K562 (cell line): Measurements from ENCODE around the gene HMG20B. TPM values are rescaled to one million over a fixed set of nuclear protein-coding genes. Genes with fewer than 3 reads are reported as not detected.

Experiments
- MAFG ChIP-seq: fragments of 450-650 bp; conservative IDR thresholded peaks from 2 replicates; pipeline ENCODE4 v1.6.1; 2016; ENCODE audit warnings: missing genetic modification characterization, missing compliant biosample characterization
- MLLT1 ChIP-seq, 2 experiments: fragments of 450-650 bp; IDR thresholded peaks; 2 replicates each; pipeline ENCODE4 v1.6.1; 2016
- MYNN ChIP-seq, 2 experiments: sonication (generic); formaldehyde crosslinking in 1 of 2; IDR thresholded peaks; 2 replicates each; pipeline versions ENCODE4 v1.5.0 to v1.6.1; 2016 to 2020; ENCODE audit warnings: antibody characterized with exemption in 1 of 2, missing genetic modification reagents in 1 of 2
- NR2F6 ChIP-seq: fragments of 450-650 bp; formaldehyde crosslinking; IDR thresholded peaks from 2 replicates; pipeline ENCODE4 v1.4.0; 2020; ENCODE audit warnings: mild to moderate bottlenecking
- SMAD2 ChIP-seq: fragments of 150-350 bp; IDR thresholded peaks from 2 replicates; pipeline ENCODE4 v1.6.1; 2014; ENCODE audit warnings: low read depth, mild to moderate bottlenecking, low read length
- STAT6 ChIP-seq: sonication (generic); formaldehyde crosslinking; IDR thresholded peaks from 2 replicates; pipeline ENCODE4 v1.8.1; 2023; ENCODE audit warnings: mild to moderate bottlenecking, missing genetic modification reagents
- ZC3H4 ChIP-seq: sonication (generic); formaldehyde crosslinking; IDR thresholded peaks from 2 replicates; pipeline ENCODE4 v1.9.0; 2021; ENCODE audit warnings: missing genetic modification reagents, borderline replicate concordance
- ZEB2 ChIP-seq: fragments of 450-650 bp; IDR thresholded peaks from 2 replicates; pipeline ENCODE4 v1.6.1; 2016
- ZNF23 ChIP-seq: fragments of 250-450 bp; sonication (Bioruptor Pico); IDR thresholded peaks from 2 replicates; pipeline ENCODE4 v1.4.0; 2020; ENCODE audit warnings: mild to moderate bottlenecking
- ZNF347 ChIP-seq: fragments of 450-650 bp; formaldehyde crosslinking; IDR thresholded peaks from 2 replicates; pipeline ENCODE4 v1.4.0; 2020; ENCODE audit warnings: low read depth, mild to moderate bottlenecking, moderate library complexity
- polyA plus RNA-seq, 8 experiments: library from polyadenylated mRNA; depleted of rRNA in 4 of 8; stranded (reverse) in 5 of 8; unstranded in 3 of 8; fragments of >200 nt; fragmentation: Nextera tagmentation in 2 of 8; fragmentation: Illumina TruSeq in 1 of 8; extraction: Ambion mirVana in 2 of 8; extraction: Trizol in 1 of 8; gene quantifications; 2 replicates each; pipeline versions ENCODE4 v1.2.1 to v1.2.3, GENCODE V29; 2011 to 2014; ENCODE audit warnings: inconsistent platforms in 1 of 8, missing spikeins in 1 of 8
- total RNA-seq, 7 experiments: library from RNA; depleted of rRNA in 6 of 7; stranded (reverse); fragments of >200 nt in 6 of 7; fragmentation: Illumina TruSeq in 2 of 7; extraction: Trizol in 2 of 7; gene quantifications; 2 replicates each; pipeline versions ENCODE4 v1.2.1 to v1.2.3, GENCODE V29; 2011 to 2021; ENCODE audit warnings: low replicate concordance in 1 of 7
- TF ChIP-seq, protein P1 (sequence below): fragments of 200-600 bp; sonication (generic); IDR thresholded peaks from one replicate; pipeline ENCODE4 v1.6.1; 2012; ENCODE audit warnings: mild to moderate bottlenecking, low read depth, low read length, inconsistent platforms

HMG20B gene
- total and polyA plus RNA-seq, 9 of the 15 experiments (the other 6 are each of a cell fraction or from before 2014, with no cell fraction given): 0.35 to 172 (median 38.6) TPM

GRCh38 chr19:3612901-3613741 is 40.4 kb downstream of the HMG20B start (continued):
- TF ChIP-seq, protein P1, sequence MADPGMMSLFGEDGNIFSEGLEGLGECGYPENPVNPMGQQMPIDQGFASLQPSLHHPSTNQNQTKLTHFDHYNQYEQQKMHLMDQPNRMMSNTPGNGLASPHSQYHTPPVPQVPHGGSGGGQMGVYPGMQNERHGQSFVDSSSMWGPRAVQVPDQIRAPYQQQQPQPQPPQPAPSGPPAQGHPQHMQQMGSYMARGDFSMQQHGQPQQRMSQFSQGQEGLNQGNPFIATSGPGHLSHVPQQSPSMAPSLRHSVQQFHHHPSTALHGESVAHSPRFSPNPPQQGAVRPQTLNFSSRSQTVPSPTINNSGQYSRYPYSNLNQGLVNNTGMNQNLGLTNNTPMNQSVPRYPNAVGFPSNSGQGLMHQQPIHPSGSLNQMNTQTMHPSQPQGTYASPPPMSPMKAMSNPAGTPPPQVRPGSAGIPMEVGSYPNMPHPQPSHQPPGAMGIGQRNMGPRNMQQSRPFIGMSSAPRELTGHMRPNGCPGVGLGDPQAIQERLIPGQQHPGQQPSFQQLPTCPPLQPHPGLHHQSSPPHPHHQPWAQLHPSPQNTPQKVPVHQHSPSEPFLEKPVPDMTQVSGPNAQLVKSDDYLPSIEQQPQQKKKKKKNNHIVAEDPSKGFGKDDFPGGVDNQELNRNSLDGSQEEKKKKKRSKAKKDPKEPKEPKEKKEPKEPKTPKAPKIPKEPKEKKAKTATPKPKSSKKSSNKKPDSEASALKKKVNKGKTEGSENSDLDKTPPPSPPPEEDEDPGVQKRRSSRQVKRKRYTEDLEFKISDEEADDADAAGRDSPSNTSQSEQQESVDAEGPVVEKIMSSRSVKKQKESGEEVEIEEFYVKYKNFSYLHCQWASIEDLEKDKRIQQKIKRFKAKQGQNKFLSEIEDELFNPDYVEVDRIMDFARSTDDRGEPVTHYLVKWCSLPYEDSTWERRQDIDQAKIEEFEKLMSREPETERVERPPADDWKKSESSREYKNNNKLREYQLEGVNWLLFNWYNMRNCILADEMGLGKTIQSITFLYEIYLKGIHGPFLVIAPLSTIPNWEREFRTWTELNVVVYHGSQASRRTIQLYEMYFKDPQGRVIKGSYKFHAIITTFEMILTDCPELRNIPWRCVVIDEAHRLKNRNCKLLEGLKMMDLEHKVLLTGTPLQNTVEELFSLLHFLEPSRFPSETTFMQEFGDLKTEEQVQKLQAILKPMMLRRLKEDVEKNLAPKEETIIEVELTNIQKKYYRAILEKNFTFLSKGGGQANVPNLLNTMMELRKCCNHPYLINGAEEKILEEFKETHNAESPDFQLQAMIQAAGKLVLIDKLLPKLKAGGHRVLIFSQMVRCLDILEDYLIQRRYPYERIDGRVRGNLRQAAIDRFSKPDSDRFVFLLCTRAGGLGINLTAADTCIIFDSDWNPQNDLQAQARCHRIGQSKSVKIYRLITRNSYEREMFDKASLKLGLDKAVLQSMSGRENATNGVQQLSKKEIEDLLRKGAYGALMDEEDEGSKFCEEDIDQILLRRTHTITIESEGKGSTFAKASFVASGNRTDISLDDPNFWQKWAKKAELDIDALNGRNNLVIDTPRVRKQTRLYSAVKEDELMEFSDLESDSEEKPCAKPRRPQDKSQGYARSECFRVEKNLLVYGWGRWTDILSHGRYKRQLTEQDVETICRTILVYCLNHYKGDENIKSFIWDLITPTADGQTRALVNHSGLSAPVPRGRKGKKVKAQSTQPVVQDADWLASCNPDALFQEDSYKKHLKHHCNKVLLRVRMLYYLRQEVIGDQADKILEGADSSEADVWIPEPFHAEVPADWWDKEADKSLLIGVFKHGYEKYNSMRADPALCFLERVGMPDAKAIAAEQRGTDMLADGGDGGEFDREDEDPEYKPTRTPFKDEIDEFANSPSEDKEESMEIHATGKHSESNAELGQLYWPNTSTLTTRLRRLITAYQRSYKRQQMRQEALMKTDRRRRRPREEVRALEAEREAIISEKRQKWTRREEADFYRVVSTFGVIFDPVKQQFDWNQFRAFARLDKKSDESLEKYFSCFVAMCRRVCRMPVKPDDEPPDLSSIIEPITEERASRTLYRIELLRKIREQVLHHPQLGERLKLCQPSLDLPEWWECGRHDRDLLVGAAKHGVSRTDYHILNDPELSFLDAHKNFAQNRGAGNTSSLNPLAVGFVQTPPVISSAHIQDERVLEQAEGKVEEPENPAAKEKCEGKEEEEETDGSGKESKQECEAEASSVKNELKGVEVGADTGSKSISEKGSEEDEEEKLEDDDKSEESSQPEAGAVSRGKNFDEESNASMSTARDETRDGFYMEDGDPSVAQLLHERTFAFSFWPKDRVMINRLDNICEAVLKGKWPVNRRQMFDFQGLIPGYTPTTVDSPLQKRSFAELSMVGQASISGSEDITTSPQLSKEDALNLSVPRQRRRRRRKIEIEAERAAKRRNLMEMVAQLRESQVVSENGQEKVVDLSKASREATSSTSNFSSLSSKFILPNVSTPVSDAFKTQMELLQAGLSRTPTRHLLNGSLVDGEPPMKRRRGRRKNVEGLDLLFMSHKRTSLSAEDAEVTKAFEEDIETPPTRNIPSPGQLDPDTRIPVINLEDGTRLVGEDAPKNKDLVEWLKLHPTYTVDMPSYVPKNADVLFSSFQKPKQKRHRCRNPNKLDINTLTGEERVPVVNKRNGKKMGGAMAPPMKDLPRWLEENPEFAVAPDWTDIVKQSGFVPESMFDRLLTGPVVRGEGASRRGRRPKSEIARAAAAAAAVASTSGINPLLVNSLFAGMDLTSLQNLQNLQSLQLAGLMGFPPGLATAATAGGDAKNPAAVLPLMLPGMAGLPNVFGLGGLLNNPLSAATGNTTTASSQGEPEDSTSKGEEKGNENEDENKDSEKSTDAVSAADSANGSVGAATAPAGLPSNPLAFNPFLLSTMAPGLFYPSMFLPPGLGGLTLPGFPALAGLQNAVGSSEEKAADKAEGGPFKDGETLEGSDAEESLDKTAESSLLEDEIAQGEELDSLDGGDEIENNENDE: no peak
- TF ChIP-seq MLLT1 (IDR thresholded peaks at IDR 0.05): no peak
- no peak for TF ChIP-seq STAT6 (CRISPR knock-in tag)
- no peak for TF ChIP-seq ZEB2
- no peak for TF ChIP-seq ZC3H4 (CRISPR knock-in tag)
- TF ChIP-seq ZNF347: no peak
- no peak for TF ChIP-seq SMAD2
- TF ChIP-seq NR2F6 (CRISPR knock-in tag): no peak
- TF ChIP-seq ZNF23 (CRISPR knock-in tag): no peak
- TF ChIP-seq MYNN (IDR thresholded peaks at IDR 0.05): no peak
- no peak for TF ChIP-seq MYNN (CRISPR knock-in tag; IDR thresholded peaks at IDR 0.05)
- TF ChIP-seq MAFG (tag): no peak
